Astrocyte of the spinal cord (primary cell): Measurements from ENCODE around the gene EHBP1L1.

Experiments used
- DNase-seq: peaks from one replicate; pipeline ENCODE4 v3.0.0; 2011; ENCODE audit warnings: low read depth, low spot score
- H3K4me3 ChIP-seq: 2 replicates; pipeline ENCODE4 v1.5.1; 2011; ENCODE audit warnings: low read depth, mild to moderate bottlenecking, low read length, moderate library complexity
- in situ Hi-C: cut with HindIII; loops from 2 replicates; pipeline ENCODE4 v1.10.0; 2017; ENCODE audit warnings: low sequenced_read_pairs
- TF ChIP-seq, protein P1 (sequence below): IDR thresholded peaks from 2 replicates; pipeline ENCODE4 v1.5.1; 2012; ENCODE audit warnings: low read depth, mild to moderate bottlenecking, low read length, inconsistent platforms

Gene EHBP1L1

GRCh38 chr11:65573391-65574079 is 2.3 kb upstream of the EHBP1L1 start:
- no peak for DNase-seq
- H3K4me3 ChIP-seq: peak overlapping the region; percentile 69
- TF ChIP-seq, protein P1, sequence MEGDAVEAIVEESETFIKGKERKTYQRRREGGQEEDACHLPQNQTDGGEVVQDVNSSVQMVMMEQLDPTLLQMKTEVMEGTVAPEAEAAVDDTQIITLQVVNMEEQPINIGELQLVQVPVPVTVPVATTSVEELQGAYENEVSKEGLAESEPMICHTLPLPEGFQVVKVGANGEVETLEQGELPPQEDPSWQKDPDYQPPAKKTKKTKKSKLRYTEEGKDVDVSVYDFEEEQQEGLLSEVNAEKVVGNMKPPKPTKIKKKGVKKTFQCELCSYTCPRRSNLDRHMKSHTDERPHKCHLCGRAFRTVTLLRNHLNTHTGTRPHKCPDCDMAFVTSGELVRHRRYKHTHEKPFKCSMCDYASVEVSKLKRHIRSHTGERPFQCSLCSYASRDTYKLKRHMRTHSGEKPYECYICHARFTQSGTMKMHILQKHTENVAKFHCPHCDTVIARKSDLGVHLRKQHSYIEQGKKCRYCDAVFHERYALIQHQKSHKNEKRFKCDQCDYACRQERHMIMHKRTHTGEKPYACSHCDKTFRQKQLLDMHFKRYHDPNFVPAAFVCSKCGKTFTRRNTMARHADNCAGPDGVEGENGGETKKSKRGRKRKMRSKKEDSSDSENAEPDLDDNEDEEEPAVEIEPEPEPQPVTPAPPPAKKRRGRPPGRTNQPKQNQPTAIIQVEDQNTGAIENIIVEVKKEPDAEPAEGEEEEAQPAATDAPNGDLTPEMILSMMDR: no peak
- in situ Hi-C loops: no loop called here

GRCh38 chr11:65574109-65574810 is 1.6 kb upstream of the EHBP1L1 start:
- DNase-seq: peak; percentile 97
- peak overlapping the region; percentile 69 for H3K4me3 ChIP-seq
- in situ Hi-C loops: no loop called here
- TF ChIP-seq, protein P1: peak; percentile 70

DNA sequence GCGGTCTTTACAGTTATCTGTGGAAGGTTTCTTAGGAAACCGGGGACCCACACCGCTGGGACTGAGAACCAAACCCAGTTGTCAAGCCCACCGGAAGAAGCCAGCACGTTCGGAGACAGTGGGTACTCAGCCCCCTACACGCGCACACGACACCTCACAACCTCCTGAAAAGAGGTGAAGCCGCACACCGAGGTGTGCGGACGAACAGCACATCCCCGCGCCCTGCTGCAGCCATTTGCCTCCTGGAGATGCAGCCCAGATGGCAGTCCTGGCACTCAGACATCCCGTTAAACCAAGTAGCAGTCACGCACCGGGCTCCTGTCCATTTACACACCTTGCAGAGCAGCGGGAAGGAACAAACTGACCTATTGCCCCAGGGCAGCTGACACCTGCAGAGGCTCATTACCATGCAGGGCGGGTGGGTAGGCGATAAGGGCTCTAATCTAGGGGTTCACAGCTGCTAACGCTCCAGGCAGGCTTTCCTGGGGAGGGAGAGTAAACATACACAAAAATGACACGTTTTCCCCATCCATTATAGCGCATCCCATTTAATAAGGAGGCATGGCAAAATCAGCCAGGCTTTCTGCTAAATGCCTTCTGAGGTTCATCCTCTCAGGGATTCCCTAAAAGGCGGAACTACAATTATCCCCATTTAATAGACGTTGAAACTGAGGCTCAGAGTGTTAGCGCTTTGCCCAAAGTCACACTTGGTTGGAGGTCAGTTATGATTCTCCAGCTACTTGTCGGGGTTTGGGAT is 864 bp upstream of the EHBP1L1 start:
- DNase-seq: no peak

DNA sequence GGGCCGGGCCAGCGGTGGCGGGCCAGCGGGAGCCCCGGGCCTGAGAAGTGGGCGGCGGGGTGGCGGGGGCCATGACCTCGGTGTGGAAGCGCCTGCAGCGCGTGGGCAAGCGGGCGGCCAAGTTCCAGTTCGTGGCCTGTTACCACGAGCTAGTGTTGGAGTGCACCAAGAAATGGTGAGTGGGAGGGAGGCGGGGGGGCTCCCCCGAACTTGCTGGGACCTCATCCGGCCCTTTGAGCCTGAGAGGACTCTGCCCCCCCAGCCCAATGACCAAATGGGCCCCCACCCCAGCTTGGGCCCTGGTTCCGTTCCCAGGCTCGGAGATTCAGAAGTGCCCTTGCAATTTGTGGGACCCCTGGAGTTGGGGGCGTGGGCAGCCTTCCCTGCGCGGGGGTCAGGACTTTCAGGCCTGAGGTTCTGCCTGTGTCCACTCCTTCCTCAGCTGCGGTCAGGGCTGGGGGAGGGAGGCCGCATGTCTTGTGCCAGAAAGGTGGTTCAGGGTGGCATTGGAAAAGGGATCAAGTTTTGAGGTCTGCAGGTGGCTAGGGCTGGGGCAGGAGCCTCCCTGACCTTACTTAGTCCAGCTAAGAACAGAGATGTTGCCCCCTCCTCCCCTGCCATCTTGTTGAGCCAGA is 496 bp downstream of the EHBP1L1 start:
- in situ Hi-C loops: no loop called here
- peak overlapping the region; percentile 51 for H3K4me3 ChIP-seq
- DNase-seq: no peak
- TF ChIP-seq, protein P1: no peak

More for the DNA sequence above, 864 bp upstream of the EHBP1L1 start:
- peak overlapping the region; percentile 51 for H3K4me3 ChIP-seq
- TF ChIP-seq, protein P1: no peak
- in situ Hi-C loops: no loop called here

DNA sequence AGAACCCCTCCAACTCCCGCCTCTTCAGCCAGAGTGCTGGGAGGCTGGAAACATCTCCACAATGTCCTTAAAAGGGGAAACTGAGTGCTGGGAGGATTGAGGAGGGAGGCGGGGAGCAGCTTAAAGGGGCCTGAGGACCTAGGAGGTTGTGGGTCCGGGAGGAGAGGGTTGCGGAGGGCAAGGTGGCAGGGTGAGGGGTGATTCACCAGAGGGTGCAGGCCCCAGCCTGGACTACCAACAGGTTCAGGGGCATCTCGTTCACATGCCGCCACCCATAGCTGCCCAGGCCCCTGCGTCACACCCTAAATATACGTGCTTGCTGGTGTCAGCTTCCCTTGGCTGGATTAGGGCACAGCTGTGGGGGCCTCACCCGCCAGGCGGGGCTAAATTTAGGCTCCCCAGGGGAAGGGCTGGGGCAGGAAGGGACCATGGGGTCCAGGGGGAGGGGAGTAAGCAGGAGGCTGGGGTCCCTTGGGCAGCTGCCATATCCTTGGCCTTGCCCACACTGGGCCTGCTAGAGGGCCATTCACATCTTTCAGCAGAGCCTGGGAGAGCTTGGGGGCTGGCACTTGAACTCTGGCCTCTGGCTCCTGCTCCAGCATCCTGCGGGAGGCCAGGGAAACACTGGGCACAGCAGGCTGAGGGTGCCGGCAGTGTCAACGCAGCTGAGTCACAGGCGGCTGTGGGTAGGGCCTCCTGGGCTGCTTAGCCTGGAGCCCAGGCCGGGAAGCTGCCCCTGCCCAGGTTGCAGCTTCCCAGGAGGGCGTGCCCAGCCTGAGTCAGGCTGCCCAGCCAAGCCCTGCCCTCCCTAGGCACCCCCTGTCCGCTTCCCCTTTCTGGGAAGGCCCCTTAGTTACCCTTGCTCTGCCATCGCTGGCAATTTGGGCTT is 1.3 kb downstream of the EHBP1L1 start:
- in situ Hi-C loops: no loop called here
- peak; percentile 45 for DNase-seq
- TF ChIP-seq, protein P1: no peak
- H3K4me3 ChIP-seq: peak overlapping the region; percentile 51
